ENCODE results near the gene MTERF2.

- TF ChIP-seq CTCF (IDR thresholded peaks at IDR 0.05) (no peak), POLR2A (IDR thresholded peaks at IDR 0.05) (no peak)
Measured at GRCh38 chr12:106964526-106964925, 22.4 kb downstream of the MTERF2 start.
